ENCODE results near the gene TEX101. TPM values are rescaled to one million over a fixed set of nuclear protein-coding genes. Genes with fewer than 3 reads are reported as not detected.

Gene TEX101
- total and polyA plus RNA-seq, 4 donors = not detected

DNA sequence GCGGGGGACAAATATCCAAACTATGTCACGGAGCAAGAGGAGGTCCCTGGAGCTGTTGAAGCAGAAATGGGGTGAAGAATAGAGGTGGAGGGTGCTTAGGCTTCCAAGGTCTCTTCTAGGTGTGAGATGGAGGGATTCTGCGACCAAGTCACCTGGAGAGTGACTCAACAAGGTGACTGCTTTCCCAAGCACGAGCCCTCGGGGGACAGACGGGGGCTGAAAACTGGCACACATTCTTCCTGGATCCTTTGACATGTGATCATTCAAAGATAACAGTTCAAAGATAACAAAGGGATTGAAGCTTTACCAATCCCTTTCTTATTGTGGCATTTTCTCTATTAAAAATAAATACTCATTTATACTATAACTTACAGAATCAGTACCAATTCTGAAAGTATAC is 2.2 kb upstream of the TEX101 start:
- no peak for DNase-seq (ENCODE audit: low spot score)
- no peak overlapping the region for H3K4me3 ChIP-seq (ENCODE audit: low read depth in 1 of 3, low read length in 3 of 3)
- H3K27ac ChIP-seq (ENCODE audit: low read depth in 1 of 2, low read length in 2 of 2) = no peak overlapping the region
- 76% methylated on average over 6 of the region's 6 CpGs for WGBS
- no peaks in the 10 kb centered on the region for H3K4me1 ChIP-seq (ENCODE audit: control insufficient read depth in 4 of 4, insufficient read depth in 4 of 4, low read length in 3 of 4)
- no peaks in the 10 kb centered on the region for H3K27me3 ChIP-seq (ENCODE audit: control insufficient read depth in 4 of 4, insufficient read depth in 4 of 4, low read length in 3 of 4)
- H3K9me3 ChIP-seq (ENCODE audit: control insufficient read depth in 4 of 4, low read length in 3 of 4) = no peaks in the 10 kb centered on the region
- no peaks in the 10 kb centered on the region for H3K36me3 ChIP-seq (ENCODE audit: control insufficient read depth in 4 of 4, insufficient read depth in 3 of 4, low read depth in 1 of 4, low read length in 3 of 4)
- TF ChIP-seq SP1 (IDR thresholded peaks at IDR 0.05) (no peak), FOXA1 (IDR thresholded peaks at IDR 0.05) (no peak), RXRA (IDR thresholded peaks at IDR 0.05) (no peak), HNF4G (IDR thresholded peaks at IDR 0.05) (no peak), EGR1 (IDR thresholded peaks at IDR 0.05; ENCODE audit: low read depth in 2 of 2) (no peak)
- TF ChIP-seq, protein P1, sequence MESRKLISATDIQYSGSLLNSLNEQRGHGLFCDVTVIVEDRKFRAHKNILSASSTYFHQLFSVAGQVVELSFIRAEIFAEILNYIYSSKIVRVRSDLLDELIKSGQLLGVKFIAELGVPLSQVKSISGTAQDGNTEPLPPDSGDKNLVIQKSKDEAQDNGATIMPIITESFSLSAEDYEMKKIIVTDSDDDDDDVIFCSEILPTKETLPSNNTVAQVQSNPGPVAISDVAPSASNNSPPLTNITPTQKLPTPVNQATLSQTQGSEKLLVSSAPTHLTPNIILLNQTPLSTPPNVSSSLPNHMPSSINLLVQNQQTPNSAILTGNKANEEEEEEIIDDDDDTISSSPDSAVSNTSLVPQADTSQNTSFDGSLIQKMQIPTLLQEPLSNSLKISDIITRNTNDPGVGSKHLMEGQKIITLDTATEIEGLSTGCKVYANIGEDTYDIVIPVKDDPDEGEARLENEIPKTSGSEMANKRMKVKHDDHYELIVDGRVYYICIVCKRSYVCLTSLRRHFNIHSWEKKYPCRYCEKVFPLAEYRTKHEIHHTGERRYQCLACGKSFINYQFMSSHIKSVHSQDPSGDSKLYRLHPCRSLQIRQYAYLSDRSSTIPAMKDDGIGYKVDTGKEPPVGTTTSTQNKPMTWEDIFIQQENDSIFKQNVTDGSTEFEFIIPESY (IDR thresholded peaks at IDR 0.05) = no peak
- TF ChIP-seq, protein P2, sequence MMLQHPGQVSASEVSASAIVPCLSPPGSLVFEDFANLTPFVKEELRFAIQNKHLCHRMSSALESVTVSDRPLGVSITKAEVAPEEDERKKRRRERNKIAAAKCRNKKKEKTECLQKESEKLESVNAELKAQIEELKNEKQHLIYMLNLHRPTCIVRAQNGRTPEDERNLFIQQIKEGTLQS (IDR thresholded peaks at IDR 0.05) = no peak
- no peak overlapping the region for H3K9ac ChIP-seq (ENCODE audit: low read depth in 1 of 2, low read length in 2 of 2)

DNA sequence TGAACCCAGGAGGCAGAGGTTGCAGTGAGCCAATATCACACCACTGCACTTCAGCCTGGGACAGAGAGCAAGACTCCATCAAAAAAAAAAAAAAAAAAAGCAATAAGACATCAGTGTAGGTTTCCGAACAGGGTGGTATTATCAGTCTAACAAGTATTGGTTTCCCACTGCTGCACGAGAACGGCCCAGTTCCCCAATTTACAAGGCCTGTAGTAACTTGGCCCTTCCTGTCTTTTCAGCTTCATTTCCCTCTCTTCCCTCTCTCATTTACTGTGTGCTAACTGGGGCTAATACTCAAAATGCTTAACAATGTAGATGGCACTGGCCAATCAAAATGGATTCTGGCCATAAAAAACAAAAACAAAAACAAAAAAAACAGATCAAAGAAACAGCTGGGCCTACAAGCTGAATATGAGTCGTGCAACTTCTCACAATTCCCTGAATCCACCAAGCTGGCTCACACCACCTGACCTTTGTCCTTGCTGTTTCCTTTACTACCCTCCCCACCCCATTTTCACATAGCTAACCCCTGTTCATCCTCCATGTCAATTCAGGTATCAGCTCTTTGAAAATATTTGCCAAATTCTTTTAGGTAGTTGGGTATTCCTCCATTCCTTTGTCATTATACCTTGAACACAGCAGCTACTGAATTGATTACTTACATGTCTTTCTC is 2.4 kb downstream of the TEX101 start:
- no peak for DNase-seq (ENCODE audit: low spot score)
- 75% methylated on average over 4 of the region's 4 CpGs for WGBS
- TF ChIP-seq, protein P3, sequence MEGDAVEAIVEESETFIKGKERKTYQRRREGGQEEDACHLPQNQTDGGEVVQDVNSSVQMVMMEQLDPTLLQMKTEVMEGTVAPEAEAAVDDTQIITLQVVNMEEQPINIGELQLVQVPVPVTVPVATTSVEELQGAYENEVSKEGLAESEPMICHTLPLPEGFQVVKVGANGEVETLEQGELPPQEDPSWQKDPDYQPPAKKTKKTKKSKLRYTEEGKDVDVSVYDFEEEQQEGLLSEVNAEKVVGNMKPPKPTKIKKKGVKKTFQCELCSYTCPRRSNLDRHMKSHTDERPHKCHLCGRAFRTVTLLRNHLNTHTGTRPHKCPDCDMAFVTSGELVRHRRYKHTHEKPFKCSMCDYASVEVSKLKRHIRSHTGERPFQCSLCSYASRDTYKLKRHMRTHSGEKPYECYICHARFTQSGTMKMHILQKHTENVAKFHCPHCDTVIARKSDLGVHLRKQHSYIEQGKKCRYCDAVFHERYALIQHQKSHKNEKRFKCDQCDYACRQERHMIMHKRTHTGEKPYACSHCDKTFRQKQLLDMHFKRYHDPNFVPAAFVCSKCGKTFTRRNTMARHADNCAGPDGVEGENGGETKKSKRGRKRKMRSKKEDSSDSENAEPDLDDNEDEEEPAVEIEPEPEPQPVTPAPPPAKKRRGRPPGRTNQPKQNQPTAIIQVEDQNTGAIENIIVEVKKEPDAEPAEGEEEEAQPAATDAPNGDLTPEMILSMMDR (IDR thresholded peaks at IDR 0.05; ENCODE audit: low read depth, low read length, missing input control) = no peak
- TF ChIP-seq RXRA (IDR thresholded peaks at IDR 0.05) = no peak
- no peak for TF ChIP-seq RAD21 (IDR thresholded peaks at IDR 0.05)
- TF ChIP-seq SP1 (IDR thresholded peaks at IDR 0.05) = no peak
- H3K27ac ChIP-seq (ENCODE audit: low read depth in 1 of 2, low read length in 2 of 2) = no peak overlapping the region
- H3K9ac ChIP-seq (ENCODE audit: low read depth in 1 of 2, low read length in 2 of 2) = no peak overlapping the region
- no peaks in the 10 kb centered on the region for H3K4me1 ChIP-seq (ENCODE audit: control insufficient read depth in 4 of 4, insufficient read depth in 4 of 4, low read length in 3 of 4)
- no peak overlapping the region for H3K4me3 ChIP-seq (ENCODE audit: low read depth in 1 of 3, low read length in 3 of 3)
- H3K9me3 ChIP-seq (ENCODE audit: control insufficient read depth in 4 of 4, low read length in 3 of 4) = no peaks in the 10 kb centered on the region
- H3K36me3 ChIP-seq (ENCODE audit: control insufficient read depth in 4 of 4, insufficient read depth in 3 of 4, low read depth in 1 of 4, low read length in 3 of 4) = no peaks in the 10 kb centered on the region
- H3K27me3 ChIP-seq (ENCODE audit: control insufficient read depth in 4 of 4, insufficient read depth in 4 of 4, low read length in 3 of 4) = no peaks in the 10 kb centered on the region

DNA sequence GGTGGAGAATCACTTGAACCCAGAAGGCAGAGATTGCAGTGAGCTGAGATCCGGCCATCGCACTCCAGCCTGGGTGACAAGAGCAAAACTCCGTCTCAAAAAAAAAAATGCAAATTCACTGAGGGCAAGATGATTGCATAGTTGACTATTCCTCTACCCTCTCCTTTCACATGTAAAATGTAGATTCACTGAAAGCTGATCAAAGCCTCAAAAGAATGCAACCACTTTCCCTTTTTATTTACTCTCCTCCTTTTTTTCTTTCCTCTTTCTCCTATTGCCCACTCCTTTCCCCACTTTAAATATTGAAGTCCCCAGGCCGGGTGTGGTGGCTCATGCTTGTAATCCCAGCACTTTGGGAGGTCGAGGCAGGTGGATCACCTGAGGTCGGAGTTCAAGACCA is 6.3 kb downstream of the TEX101 start:
- 79% methylated on average over 6 of the region's 6 CpGs for WGBS
- Histone ChIP-seq H3K27me3 (ENCODE audit: control insufficient read depth in 4 of 4, insufficient read depth in 4 of 4, low read length in 3 of 4) (no peaks in the 10 kb centered on the region), H3K9me3 (ENCODE audit: control insufficient read depth in 4 of 4, low read length in 3 of 4) (no peaks in the 10 kb centered on the region), H3K4me3 (ENCODE audit: low read depth in 1 of 3, low read length in 3 of 3) (no peak overlapping the region), H3K27ac (ENCODE audit: low read depth in 1 of 2, low read length in 2 of 2) (no peak overlapping the region), H3K9ac (ENCODE audit: low read depth in 1 of 2, low read length in 2 of 2) (no peak overlapping the region), H3K4me1 (ENCODE audit: control insufficient read depth in 4 of 4, insufficient read depth in 4 of 4, low read length in 3 of 4) (no peaks in the 10 kb centered on the region), H3K36me3 (ENCODE audit: control insufficient read depth in 4 of 4, insufficient read depth in 3 of 4, low read depth in 1 of 4, low read length in 3 of 4) (no peaks in the 10 kb centered on the region)
- DNase-seq (ENCODE audit: low spot score) = no peak
- TF ChIP-seq GABPA (IDR thresholded peaks at IDR 0.05 in 1 of 2, conservative IDR thresholded peaks at IDR 0.05 in 1 of 2) = no peak
- TF ChIP-seq SP1 (IDR thresholded peaks at IDR 0.05) = no peak
- TF ChIP-seq, protein P3 (IDR thresholded peaks at IDR 0.05; ENCODE audit: low read depth, low read length, missing input control) = no peak
- TF ChIP-seq TAF1 (conservative IDR thresholded peaks at IDR 0.05) = no peak
- no peak for TF ChIP-seq NR2F2 (IDR thresholded peaks at IDR 0.05)
- TF ChIP-seq JUND (IDR thresholded peaks at IDR 0.05) = no peak
- no peak for TF ChIP-seq HNF4A (conservative IDR thresholded peaks at IDR 0.05)
- TF ChIP-seq, protein P2 (IDR thresholded peaks at IDR 0.05) = no peak
- TF ChIP-seq YY1 (IDR thresholded peaks at IDR 0.05) = no peak
- no peak for TF ChIP-seq RAD21 (IDR thresholded peaks at IDR 0.05)
